HCT116 (cell line): ENCODE measurements around the gene ZFP36. TPM values are rescaled to one million over a fixed set of nuclear protein-coding genes. Genes with fewer than 3 reads are reported as not detected.

Source experiments
- ATAC-seq: fragments of 200-7000 bp; cut with Tn5 transposase; 2 replicates; pipeline ENCODE4 v1.9.1; 2020; ENCODE audit warnings: mild to moderate bottlenecking, moderate library complexity
- BruUV-seq: library from RNA; stranded (reverse); fragments of 400-500 nt; replicated peaks from 2 replicates; lab custom pipeline; 2021; lab: Mats Ljungman, UMichigan
- CTCF ChIA-PET: fragments of 300-600 bp; sonication (Branson Sonifier 250); formaldehyde crosslinking; loops from one replicate; lab custom pipeline; 2021; ENCODE audit warnings: antibody characterized with exemption; lab: Charles Lee
- POLR2A ChIA-PET: fragments of 300-600, 350-600 bp; sonication (Branson Sonifier 250); formaldehyde crosslinking; loops from one replicate; lab custom pipeline; 2021; ENCODE audit warnings: antibody characterized with exemption; lab: Charles Lee
- RAD21 ChIA-PET, 2 experiments: fragments of 300-600 bp; sonication (Branson Sonifier 250); formaldehyde crosslinking; loops; one replicate each; lab custom pipeline; 2023; ENCODE audit warnings: low total read pairs in 2 of 2; ENCODE audit not compliant: uncharacterized antibody in 2 of 2, unreplicated experiment in 2 of 2, low non-redundant PET in 1 of 2; lab: Charles Lee
- DNase-seq: peaks from one replicate; pipeline ENCODE4 v3.0.0-alpha.2; 2010; ENCODE audit warnings: low read depth, low spot score
- H2AFZ ChIP-seq: fragments of 200-600 bp; shearing (Covaris generic), sonication (generic); 2 replicates; pipeline ENCODE4 v1.6.1; 2017; ENCODE audit warnings: low read depth, mixed run types, mixed read lengths, antibody characterized with exemption, low read length; ENCODE audit not compliant: poor library complexity, severe bottlenecking
- H3K27ac ChIP-seq: 2 replicates; pipeline ENCODE4 v1.5.1; 2012; ENCODE audit warnings: low read depth, low read length
- H3K27me3 ChIP-seq: fragments of 200-600 bp; sonication (generic); 2 replicates; pipeline ENCODE4 v1.6.1; 2016; ENCODE audit warnings: mixed run types, low read length, mixed read lengths; ENCODE audit not compliant: insufficient read depth
- H3K36me3 ChIP-seq, 2 experiments: fragments of 200-500 bp in 1 of 2; fragments of 200-600 bp in 1 of 2; sonication (Bioruptor generic) in 1 of 2; sonication (generic) in 1 of 2; 2 replicates each; pipeline versions ENCODE4 v1.5.1 to v1.6.1; 2014 to 2016; ENCODE audit warnings: low read length in 2 of 2, inconsistent platforms in 1 of 2, mixed read lengths in 1 of 2, mixed run types in 1 of 2; ENCODE audit not compliant: insufficient read depth in 2 of 2, control insufficient read depth in 1 of 2
- H3K4me1 ChIP-seq, 2 experiments: fragments of 200-600 bp in 1 of 2; sonication (generic) in 1 of 2; 2 replicates each; pipeline versions ENCODE4 v1.5.1 to v1.6.1; 2012 to 2017; ENCODE audit warnings: low read length in 2 of 2, inconsistent platforms in 1 of 2, mild to moderate bottlenecking in 1 of 2, mixed read lengths in 1 of 2, mixed run types in 1 of 2, moderate library complexity in 1 of 2; ENCODE audit not compliant: insufficient read depth in 2 of 2, control insufficient read depth in 1 of 2
- H3K4me2 ChIP-seq: fragments of 200-600 bp; sonication (generic); 2 replicates; pipeline ENCODE4 v1.6.1; 2017; ENCODE audit warnings: mixed run types, low read length, mixed read lengths
- H3K4me3 ChIP-seq, 2 experiments: fragments of 200-600 bp in 1 of 2; sonication (generic) in 1 of 2; replicated peaks in 1 of 2; 2 replicates each; pipeline ENCODE4 v1.5.1; 2011 to 2016; ENCODE audit warnings: low read length in 2 of 2, control low read depth in 1 of 2, low read depth in 1 of 2, mild to moderate bottlenecking in 1 of 2, mixed read lengths in 1 of 2, mixed run types in 1 of 2
- H3K79me2 ChIP-seq: fragments of 200-600 bp; sonication (generic); 2 replicates; pipeline ENCODE4 v1.6.1; 2017; ENCODE audit warnings: mild to moderate bottlenecking, mixed run types, low read length, moderate library complexity, mixed read lengths; ENCODE audit not compliant: insufficient read depth
- H3K9ac ChIP-seq: fragments of 200-600 bp; sonication (generic); 2 replicates; pipeline ENCODE4 v1.6.1; 2016; ENCODE audit warnings: low read length, mixed read lengths
- H3K9me2 ChIP-seq: fragments of 200-600 bp; sonication (generic), shearing (Covaris generic); 2 replicates; pipeline ENCODE4 v1.6.1; 2017; ENCODE audit warnings: mixed run types, mild to moderate bottlenecking, moderate library complexity; ENCODE audit not compliant: insufficient read depth
- H3K9me3 ChIP-seq, 2 experiments: fragments of 200-500 bp in 1 of 2; fragments of 200-600 bp in 1 of 2; sonication (Bioruptor generic) in 1 of 2; sonication (generic) in 1 of 2; 2 replicates each; pipeline ENCODE4 v1.6.1; 2014 to 2017; ENCODE audit warnings: low read length in 2 of 2, mixed read lengths in 2 of 2, inconsistent platforms in 1 of 2, low read depth in 1 of 2, mild to moderate bottlenecking in 1 of 2, mixed run types in 1 of 2, moderate library complexity in 1 of 2; ENCODE audit not compliant: control insufficient read depth in 1 of 2, insufficient read depth in 1 of 2
- H4K20me1 ChIP-seq: fragments of 200-600 bp; sonication (generic), shearing (Covaris generic); 2 replicates; pipeline ENCODE4 v1.6.1; 2017; ENCODE audit warnings: mixed run types, mild to moderate bottlenecking, moderate library complexity; ENCODE audit not compliant: insufficient read depth
- CBX3 ChIP-seq: IDR thresholded peaks from 2 replicates; pipeline ENCODE4 v1.6.1; 2012; ENCODE audit warnings: low read depth
- EZH2 ChIP-seq: fragments of 200-600 bp; sonication (generic); IDR thresholded peaks from 2 replicates; pipeline ENCODE4 v1.6.1; 2017; ENCODE audit warnings: antibody characterized with exemption, mixed run types
- RAD21 ChIP-seq: IDR thresholded peaks from 2 replicates; pipeline ENCODE4 v1.6.1; 2012; ENCODE audit warnings: low read depth, mild to moderate bottlenecking
- REST ChIP-seq: IDR thresholded peaks from 2 replicates; pipeline ENCODE4 v1.6.1; 2012; ENCODE audit warnings: low read depth
- TCF7L2 ChIP-seq: IDR thresholded peaks from 2 replicates; pipeline ENCODE4 v1.7.0; 2011; ENCODE audit warnings: borderline replicate concordance, inconsistent platforms; ENCODE audit not compliant: insufficient read depth, insufficient read length; ENCODE audit errors: extremely low read depth
- ZNF274 ChIP-seq: fragments of 200-500 bp; sonication (Bioruptor generic); IDR thresholded peaks from 2 replicates; pipeline ENCODE4 v1.6.1; 2014; ENCODE audit warnings: mild to moderate bottlenecking, low read depth, low read length, inconsistent platforms
- intact Hi-C: fragments of 100-400 bp; cut with micrococcal nuclease; formaldehyde crosslinking; loops from 2 replicates; pipeline ENCODE4 v1.10.0; 2022
- total RNA-seq: library from RNA; stranded (reverse); gene quantifications from one replicate; pipeline ENCODE4 v1.2.1, GENCODE V29; 2021; ENCODE audit not compliant: unreplicated experiment

The ZFP36 gene
- total RNA-seq, 1 experiment from 2014 or later: 131 TPM

- ChIA-PET CTCF (no interaction called here), RAD21 (no interaction called here), POLR2A (interaction anchor here (0.6 kb wide), 1 partner anchor 14 kb away, joined by 3 read pairs; no protein-coding TSS in a partner anchor)
- H3K36me3 ChIP-seq: peaks cover 54 to 70% of the 10 kb centered on the region in 2 experiments; a peak in 3 of 4 replicates
- H4K20me1 ChIP-seq: no peaks in the 10 kb centered on the region
- BruUV-seq: no TSS peak
- no peak for DNase-seq
- no peak overlapping the region for H3K4me3 ChIP-seq
- H3K79me2 ChIP-seq: no peaks in the 10 kb centered on the region
- H3K9me3 ChIP-seq: no peaks in the 10 kb centered on the region
- H2AFZ ChIP-seq: no peak overlapping the region
- H3K4me2 ChIP-seq: no peak overlapping the region
- H3K4me1 ChIP-seq: no peaks in the 10 kb centered on the region
- H3K27ac ChIP-seq: no peak overlapping the region; the same call in 1 of the 2 replicates
- H3K27me3 ChIP-seq: no peaks in the 10 kb centered on the region
- intact Hi-C loops: no loop called here
- H3K9me2 ChIP-seq: no peaks in the 10 kb centered on the region
- TF ChIP-seq RAD21: no peak
- TF ChIP-seq REST: no peak
- no peak for TF ChIP-seq EZH2
- TF ChIP-seq CBX3: no peak
- no peak for TF ChIP-seq ZNF274
- no peak for TF ChIP-seq TCF7L2
- TF ChIP-seq, all 23 proteins: peak for 0
- H3K9ac ChIP-seq: no peak overlapping the region
- no peak for ATAC-seq
Observed at GRCh38 chr19:39380521-39381502, 25.8 kb upstream of the ZFP36 start.
